Activated naive CD4-positive, alpha-beta T cell treated with anti-CD3 and anti-CD28 coated beads, Interleukin-2, amount 50 U/mL, for 72 hours (primary cell): ENCODE measurements around the gene VSNL1. TPM values are rescaled to one million over a fixed set of nuclear protein-coding genes. Genes with fewer than 3 reads are reported as not detected.

Source experiments
- ATAC-seq, 2 donors: fragments of 150-1000 bp; cut with Tn5 transposase; 2 replicates each; pipeline ENCODE4 v1.10.0; 2021; ENCODE audit warnings: mild to moderate bottlenecking in 2 of 2, moderate library complexity in 2 of 2
- DNase-seq, 2 donors: peaks; one replicate each; pipeline ENCODE4 v3.0.0; 2021 to 2022; ENCODE audit warnings: low spot score in 2 of 2
- H3K27ac Mint-ChIP-seq, 2 donors: one replicate each; pipeline ENCODE4 v1.8.0; 2022; ENCODE audit warnings: mild to moderate bottlenecking in 2 of 2, mixed read lengths in 2 of 2
- H3K36me3 Mint-ChIP-seq, 2 donors: one replicate each; pipeline ENCODE4 v1.8.0; 2022; ENCODE audit warnings: mixed read lengths in 2 of 2
- H3K9me3 Mint-ChIP-seq, 2 donors: one replicate each; pipeline ENCODE4 v1.8.0; 2022; ENCODE audit warnings: mixed read lengths in 2 of 2
- total RNA-seq, 2 donors: library from RNA; stranded (reverse); gene quantifications; one replicate each; pipeline ENCODE4 v1.2.3, GENCODE V29; 2022

VSNL1 gene
- total RNA-seq, 2 donors from 2014 or later, result not detected

- no peaks in the 10 kb centered on the region for H3K9me3 Mint-ChIP-seq
- ATAC-seq, result peak; percentile 44 to 94
- no peak overlapping the region for H3K27ac Mint-ChIP-seq
- H3K36me3 Mint-ChIP-seq, result peaks cover 0 to 28% of the 10 kb centered on the region in 2 donors
- DNase-seq, result no peak
These were observed 132.3 kb downstream of the VSNL1 start for GRCh38 chr2:17672583-17673317.

- peak overlapping the region in 1 of 2 donors; percentile 38 for H3K27ac Mint-ChIP-seq
These were observed 134.3 kb downstream of the VSNL1 start for GRCh38 chr2:17674817-17675216.

GRCh38 chr2:17680119-17680518 is 139.6 kb downstream of the VSNL1 start:
- Mint-ChIP-seq H3K9me3 (no peaks in the 10 kb centered on the region), H3K36me3 (peaks cover 0 to 23% of the 10 kb centered on the region in 2 donors), H3K27ac (no peak overlapping the region)
- DNase-seq (no peak), ATAC-seq (no peak)

More at GRCh38 chr2:17674817-17675216, 134.3 kb downstream of the VSNL1 start:
- DNase-seq (no peak), ATAC-seq (no peak)
- Mint-ChIP-seq H3K9me3 (no peaks in the 10 kb centered on the region), H3K36me3 (peaks cover 0 to 16% of the 10 kb centered on the region in 2 donors)

- Mint-ChIP-seq H3K27ac (no peak overlapping the region), H3K9me3 (no peaks in the 10 kb centered on the region), H3K36me3 (peaks cover 0 to 18% of the 10 kb centered on the region in 2 donors)
- DNase-seq (no peak), ATAC-seq (no peak)
These were observed 141.8 kb downstream of the VSNL1 start for GRCh38 chr2:17682098-17682857.

- Mint-ChIP-seq H3K9me3 (no peaks in the 10 kb centered on the region), H3K36me3 (peaks cover 0 to 24% of the 10 kb centered on the region in 2 donors), H3K27ac (peak overlapping the region in 1 of 2 donors; percentile 72)
- ATAC-seq (no peak), DNase-seq (no peak)
These were observed 143.5 kb downstream of the VSNL1 start for GRCh38 chr2:17683981-17684380.

GRCh38 chr2:17688600-17688999 is 148.1 kb downstream of the VSNL1 start:
- Mint-ChIP-seq H3K27ac (no peak overlapping the region), H3K9me3 (no peaks in the 10 kb centered on the region), H3K36me3 (peaks cover 0 to 25% of the 10 kb centered on the region in 2 donors)
- DNase-seq (no peak), ATAC-seq (no peak)

GRCh38 chr2:17689010-17689409 is 148.5 kb downstream of the VSNL1 start:
- ATAC-seq (no peak), DNase-seq (no peak)
- Mint-ChIP-seq H3K27ac (no peak overlapping the region), H3K9me3 (no peaks in the 10 kb centered on the region), H3K36me3 (peaks cover 0 to 28% of the 10 kb centered on the region in 2 donors)

GRCh38 chr2:17690776-17691175 is 150.3 kb downstream of the VSNL1 start:
- ATAC-seq (no peak), DNase-seq (no peak)
- Mint-ChIP-seq H3K27ac (no peak overlapping the region), H3K9me3 (no peaks in the 10 kb centered on the region), H3K36me3 (peaks cover 0 to 26% of the 10 kb centered on the region in 2 donors)

Other genes starting within 250 kb of the VSNL1 start
- gene RAD51AP2, start 22.3 kb upstream of the VSNL1 start, total RNA-seq, result not detected
- 10 to 100 TPM; 24.8 to 26.4 TPM for gene SMC6, start 213.1 kb downstream of the VSNL1 start, total RNA-seq
- gene GEN1, start 213.4 kb downstream of the VSNL1 start, total RNA-seq, result 10 to 100 TPM; 17.9 to 31.5 TPM